Measurements from ENCODE around the gene ERRFI1.

Gene ERRFI1

GRCh38 chr1:8043621-8044020, 17.5 kb upstream of the ERRFI1 start:
- no peak for DNase-seq

DNA sequence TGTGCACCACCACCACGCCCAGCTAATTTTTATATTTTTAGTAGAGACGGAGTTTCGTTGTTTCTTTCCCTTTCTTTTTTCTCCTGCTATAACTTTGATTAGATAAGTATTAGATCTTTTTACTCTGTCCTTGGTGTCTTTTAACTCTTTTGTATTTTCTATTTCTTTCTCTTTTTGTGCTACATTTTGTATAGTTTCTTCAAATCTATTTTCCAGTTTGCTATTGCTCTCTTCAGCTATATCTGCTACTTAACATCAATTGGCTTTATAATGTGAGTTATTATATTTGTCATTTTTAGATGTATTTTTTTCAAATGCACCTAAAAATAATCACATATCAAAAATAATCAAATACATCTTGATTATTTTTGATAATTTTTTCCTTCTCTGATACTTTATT, 16.0 kb upstream of the ERRFI1 start:
- DNase-seq, result no peak

DNA sequence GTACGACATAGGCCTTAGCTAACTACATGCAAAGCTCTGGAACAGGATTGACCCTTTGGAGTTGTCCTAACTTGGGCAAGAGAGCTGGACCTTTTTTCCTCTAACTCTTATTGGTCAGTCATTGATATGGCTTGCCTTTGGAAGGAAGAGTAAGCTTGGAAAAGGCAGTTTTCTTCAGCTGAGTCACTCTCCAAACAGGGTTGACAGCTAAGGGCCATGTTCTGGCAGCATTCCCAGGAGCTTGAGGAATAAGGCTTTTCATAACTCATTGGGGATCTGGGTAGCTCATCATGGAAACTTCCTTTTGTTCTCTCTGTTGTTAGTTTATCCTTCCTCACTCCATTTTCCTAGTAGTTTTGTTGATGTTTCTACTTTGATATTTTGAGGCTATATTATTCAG, 14.5 kb upstream of the ERRFI1 start:
- no peak for DNase-seq

GRCh38 chr1:8039071-8039470, 13.0 kb upstream of the ERRFI1 start:
- DNase-seq, result no peak

DNA sequence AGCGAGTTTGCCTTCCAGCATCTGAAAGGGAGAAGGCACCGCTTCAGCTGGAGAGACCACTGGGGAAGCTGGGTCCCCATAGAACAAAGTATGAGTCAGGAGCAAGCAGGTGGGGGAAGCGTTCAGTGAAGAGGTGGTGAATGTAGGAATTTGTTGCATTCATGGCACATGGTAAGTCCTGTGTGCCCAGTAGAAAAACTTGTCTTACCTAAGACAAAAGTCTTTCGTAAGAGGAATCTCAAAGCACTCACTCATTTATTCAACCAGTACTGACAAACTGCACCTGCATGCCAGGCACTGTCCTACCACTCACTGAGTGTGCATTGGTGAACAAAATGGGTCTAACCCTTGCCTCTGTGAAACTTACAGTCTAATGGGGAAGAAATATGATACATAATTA, 9.2 kb upstream of the ERRFI1 start:
- DNase-seq, result no peak

- no peak for DNase-seq
Observed at GRCh38 chr1:8033322-8033721, 7.2 kb upstream of the ERRFI1 start.

DNA sequence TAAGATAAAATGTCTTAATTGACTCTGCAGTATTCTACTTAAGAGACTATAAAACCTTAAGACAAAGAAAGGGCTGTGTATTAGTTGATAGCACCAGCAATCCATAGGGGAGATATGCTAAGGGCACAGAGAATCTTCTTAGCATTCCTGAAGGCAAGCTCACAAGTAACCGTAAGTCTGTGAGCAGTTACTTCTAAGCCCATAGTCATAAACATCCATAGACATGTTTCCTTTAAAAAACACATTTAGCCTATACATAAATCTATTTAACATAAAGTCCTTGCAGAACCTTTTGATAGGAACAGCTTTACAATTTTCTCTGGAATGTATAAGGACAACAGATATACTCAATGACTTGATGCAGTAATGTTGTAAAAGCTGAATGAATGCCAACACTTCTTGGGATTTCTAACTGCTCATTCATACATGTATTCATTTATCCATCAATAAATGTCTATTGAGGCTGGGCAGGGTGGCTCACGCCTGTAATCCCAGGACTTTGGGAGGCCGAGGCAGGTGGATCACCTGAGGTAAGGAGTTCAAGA, 6.3 kb upstream of the ERRFI1 start:
- DNase-seq, result no peak

DNA sequence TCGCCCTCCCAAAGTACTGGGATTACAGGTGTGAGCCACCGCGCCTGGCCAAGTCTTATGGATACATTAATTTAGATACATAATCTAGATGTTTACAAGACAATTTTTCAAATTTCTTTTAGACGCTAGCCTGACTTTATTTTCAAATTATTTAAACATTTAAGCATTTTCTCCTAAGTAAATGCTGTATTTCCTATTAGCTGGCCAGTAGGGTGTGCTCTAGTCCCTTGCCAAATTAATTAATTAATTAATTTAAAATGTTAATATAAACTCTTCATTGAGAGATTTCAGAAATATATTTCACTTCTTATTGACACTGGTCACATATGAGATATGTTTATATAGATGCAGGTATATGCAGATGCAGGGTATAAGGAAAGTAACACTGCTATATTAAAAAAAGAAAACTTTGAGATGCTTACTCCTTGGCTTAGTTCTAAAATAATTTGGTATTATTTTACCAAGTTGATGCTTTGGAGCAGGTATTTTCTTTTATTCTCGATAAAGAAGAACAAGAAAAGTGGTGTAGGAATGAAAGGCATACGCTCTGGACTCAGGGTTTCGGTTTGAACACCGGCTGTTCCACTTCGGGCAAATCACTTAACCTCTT, 5.2 kb upstream of the ERRFI1 start:
- DNase-seq, result no peak

GRCh38 chr1:8028571-8028910, 2.4 kb upstream of the ERRFI1 start:
- no peak for DNase-seq

DNA sequence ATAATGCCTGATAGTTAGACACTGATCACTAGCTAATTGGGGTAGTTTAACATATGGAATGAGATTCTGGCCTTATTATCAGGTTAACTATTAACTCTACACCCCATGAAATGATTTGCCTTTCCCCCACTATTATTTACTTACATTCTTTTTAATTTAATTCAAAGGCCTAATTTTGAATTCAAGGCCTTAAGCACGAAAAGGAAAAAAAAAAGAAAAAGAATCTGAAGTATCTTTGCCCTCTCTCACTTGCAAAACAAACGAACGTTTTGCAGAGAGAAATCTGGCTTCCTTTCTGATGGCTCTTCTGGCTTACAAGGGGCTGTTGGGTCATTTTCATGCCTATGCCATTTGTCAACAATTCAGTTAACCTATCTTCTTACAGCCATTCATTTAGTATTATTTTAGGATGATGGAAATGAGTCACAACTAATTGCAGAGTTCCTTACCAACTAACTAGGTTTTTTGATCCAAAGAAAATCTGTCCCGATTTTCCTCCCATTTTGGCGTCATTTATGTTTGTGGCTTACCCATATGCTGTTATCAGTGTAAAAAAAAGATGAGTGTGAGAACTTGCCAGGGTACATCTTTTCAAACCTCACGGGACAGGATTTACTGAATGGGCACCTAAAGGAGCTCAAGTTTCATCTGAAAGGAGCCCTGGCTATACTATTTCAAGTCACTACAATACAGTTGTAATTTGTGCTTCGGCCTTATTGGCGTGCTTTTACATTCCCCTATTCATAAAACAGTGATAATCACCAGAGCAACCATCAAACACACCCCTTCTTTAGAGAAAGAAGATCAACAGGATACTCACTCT, 1.9 kb upstream of the ERRFI1 start:
- DNase-seq, result no peak

- DNase-seq, result no peak
Observed at GRCh38 chr1:8026976-8027747, 1.1 kb upstream of the ERRFI1 start.

- no peak for DNase-seq
Observed at GRCh38 chr1:8025671-8026144, 401 bp downstream of the ERRFI1 start.

DNA sequence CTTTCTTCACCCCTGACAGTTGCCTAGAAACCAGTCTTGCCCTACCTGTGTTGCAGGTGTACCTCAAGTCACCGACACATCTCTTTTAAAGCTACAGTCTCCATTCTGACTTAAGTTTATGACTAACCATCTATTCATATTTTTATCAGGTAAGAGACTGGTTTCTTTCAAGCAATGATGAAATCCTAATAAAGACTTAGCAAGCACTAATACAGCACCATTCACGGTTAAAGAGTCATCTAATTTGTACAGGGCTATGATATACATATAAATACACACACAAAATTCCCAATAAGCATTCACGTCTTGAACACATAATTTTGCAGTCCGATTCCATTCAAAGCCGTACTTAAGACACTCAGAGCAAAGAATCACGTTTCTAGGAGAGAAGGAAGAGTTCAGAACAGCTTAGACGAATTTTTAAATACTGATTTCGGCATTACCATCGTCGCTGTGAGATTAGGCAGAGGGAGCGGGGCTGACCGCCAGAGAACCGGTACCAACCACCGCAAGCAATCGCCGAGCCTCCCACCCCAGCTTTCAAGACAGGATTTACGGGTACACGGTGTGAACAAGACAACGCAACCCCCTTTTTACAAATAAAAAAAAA, 943 bp downstream of the ERRFI1 start:
- DNase-seq, result no peak

- no peak for DNase-seq
Observed at GRCh38 chr1:8024329-8024728, 1.8 kb downstream of the ERRFI1 start.

DNA sequence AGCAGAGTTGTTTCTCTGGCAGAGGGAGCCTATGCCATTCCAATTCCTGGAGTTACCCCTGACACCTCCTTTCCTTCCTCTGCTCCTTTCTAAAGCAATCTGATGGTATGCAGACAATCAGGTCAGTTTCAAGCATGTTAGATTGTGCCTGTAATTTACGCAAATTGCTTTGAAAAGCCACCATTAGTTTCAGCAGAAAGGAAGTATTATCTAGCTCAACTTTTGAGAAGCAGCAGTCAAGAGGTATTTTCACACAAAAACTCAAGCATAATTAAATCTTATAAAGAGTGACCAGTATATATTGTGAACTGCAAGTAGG, 2.2 kb downstream of the ERRFI1 start:
- DNase-seq, result no peak

GRCh38 chr1:8023287-8023994, 2.7 kb downstream of the ERRFI1 start:
- no peak for DNase-seq

GRCh38 chr1:8022395-8023286, 3.5 kb downstream of the ERRFI1 start:
- DNase-seq, result no peak

GRCh38 chr1:8021676-8022266, 4.3 kb downstream of the ERRFI1 start:
- DNase-seq, result no peak

DNA sequence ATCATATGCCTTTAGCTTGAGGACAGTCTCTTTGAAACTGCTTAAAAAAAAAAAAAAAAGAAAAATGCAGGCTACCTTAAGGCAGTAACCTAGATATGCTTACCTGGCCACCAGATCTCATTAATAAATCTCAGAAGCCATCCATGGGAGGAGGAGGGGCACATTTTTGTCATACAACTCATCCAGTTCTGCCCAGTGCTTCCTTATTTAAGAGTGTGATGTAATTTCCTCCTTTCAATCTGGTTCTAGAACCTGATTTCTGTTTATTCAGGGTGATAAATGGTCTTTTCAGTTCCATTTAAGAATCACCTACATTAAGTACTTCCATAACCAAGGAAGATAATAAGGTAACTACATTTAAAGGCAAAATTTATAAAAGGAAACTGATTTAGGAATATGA, 6.1 kb downstream of the ERRFI1 start:
- no peak for DNase-seq

- no peak for DNase-seq
Observed at GRCh38 chr1:8019229-8019620, 6.9 kb downstream of the ERRFI1 start.
